Bone marrow (tissue), 2 donors: ENCODE measurements around the gene PARVB.

Source experiments
- DNase-seq, 2 donors: peaks; one replicate each; lab custom pipeline; 2025; lab: John Stamatoyannopoulos, UW

PARVB gene

GRCh38 chr22:44217346-44217745, 193.2 kb downstream of the PARVB start:
- DNase-seq, result no peak

DNA sequence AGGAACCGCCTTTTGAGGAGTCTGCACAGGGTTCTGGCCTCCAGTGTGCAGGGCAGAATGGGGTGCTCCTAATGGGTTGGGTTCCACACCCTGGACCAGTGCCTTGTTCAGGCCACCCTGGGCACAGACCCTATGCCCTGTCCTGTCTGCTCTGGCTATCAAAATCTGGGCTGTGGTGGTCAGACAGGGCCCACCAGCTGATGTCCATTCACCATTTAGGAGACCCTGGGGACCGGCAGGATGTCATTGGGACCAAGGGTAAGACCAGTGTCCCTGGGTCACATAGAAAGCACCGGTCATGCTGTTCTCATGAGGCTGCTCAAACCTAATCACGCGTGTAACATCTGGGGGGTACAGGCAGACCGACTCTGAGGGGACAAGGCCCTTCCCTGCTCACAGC, 194.0 kb downstream of the PARVB start:
- DNase-seq, result no peak

GRCh38 chr22:44219101-44219870, 195.2 kb downstream of the PARVB start:
- no peak for DNase-seq

DNA sequence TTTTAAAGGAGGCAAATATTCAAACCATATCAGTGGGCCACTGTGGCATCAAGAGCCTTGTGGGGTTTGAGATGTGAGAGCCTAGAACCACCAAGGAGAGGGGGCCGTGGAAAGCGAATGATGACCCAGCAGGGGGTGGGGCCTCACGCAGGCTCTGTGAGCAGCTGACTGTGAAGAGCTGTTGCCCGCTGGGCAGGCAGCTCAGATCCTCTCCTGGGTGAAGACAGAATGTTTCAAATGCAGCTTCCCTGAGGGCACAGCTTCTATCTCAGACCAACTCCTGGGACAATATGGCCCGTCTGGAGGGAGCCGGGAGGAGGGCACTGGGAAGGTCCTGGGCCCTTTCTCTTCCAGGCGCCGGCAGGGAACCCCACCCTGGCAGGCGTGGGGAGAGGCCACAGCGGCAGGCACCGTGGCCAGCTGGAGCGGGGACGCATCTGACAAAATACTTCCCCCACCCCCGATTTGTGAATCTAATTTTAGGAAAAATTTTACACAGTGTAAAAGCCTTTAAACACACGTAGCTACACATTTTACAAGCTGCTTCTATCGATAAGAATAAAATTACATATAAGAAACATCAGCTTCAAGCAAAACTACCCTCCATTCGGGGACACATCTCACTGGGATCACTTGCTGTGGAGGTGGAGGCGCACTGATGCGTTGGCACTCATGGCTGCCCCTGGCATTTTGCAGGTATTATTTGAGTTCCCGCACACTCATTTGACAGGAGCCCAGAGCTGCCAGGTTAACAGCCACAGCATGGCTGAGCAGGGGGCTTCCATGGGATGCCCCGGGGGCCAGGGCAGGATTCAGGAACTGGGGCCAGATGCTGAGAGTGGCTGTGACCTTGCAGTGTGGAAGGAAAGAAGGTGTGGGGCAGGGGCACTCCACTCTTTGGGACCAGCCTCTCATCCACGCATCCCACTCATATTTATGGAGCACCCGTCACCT, 196.9 kb downstream of the PARVB start:
- DNase-seq, result no peak

DNA sequence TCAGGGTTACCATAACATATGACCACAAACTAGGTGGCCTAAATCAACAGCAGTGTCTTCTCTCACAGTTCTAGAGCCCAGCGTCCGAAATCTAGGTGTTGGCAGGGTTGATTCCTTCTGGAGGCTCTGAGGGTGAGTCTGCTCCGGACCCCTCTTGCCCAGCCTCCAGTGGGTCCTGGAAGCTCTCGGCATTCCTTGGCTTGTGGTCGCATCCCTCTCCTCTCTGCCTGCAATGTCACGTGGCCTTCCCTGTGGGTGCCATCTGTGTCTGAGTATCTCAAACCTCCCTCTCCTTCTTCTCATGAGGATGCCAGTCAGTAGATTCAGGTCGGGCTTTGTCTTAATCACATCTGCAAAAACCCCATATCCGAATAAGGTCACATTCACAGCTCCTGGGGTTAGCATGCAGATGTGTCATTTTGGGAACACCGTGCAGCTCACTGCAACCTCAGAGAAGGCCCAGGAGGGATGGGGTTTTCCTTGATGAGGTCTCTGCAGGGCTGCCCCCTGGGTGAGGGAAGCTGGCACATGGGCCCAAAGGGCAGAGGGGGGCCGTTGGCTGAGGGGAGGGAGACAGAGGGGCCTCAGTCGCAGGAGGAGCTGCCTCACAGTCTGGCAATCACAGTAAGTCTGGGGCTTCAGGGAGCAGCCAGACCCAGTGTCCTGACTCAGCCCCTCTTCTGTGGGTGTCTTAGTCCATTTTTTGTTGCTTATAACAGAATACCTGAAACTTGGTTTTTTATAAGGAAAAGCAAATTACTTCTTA, 197.8 kb downstream of the PARVB start:
- no peak for DNase-seq
